ENCODE results near the gene PSPH.

DNA sequence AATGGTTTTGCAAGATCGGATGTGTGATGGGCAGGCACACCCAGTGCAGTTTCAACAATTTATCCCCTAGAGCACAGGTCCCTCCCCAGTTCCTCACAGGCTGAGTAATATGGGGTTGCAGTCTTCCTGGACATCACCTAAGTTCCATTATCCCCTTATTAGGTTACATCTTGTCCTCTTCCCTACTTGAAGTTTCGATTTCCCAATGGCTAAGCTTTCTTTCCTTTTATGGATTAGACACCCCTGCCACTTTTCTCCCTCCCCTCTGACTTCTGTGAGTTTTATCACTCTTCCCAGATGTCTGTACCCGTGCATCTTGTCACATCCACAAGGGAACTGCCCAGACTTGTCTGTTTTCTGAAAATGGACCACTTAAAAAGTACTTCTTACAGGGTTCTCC is 89.2 kb downstream of the PSPH start:
- TF ChIP-seq, protein P1, sequence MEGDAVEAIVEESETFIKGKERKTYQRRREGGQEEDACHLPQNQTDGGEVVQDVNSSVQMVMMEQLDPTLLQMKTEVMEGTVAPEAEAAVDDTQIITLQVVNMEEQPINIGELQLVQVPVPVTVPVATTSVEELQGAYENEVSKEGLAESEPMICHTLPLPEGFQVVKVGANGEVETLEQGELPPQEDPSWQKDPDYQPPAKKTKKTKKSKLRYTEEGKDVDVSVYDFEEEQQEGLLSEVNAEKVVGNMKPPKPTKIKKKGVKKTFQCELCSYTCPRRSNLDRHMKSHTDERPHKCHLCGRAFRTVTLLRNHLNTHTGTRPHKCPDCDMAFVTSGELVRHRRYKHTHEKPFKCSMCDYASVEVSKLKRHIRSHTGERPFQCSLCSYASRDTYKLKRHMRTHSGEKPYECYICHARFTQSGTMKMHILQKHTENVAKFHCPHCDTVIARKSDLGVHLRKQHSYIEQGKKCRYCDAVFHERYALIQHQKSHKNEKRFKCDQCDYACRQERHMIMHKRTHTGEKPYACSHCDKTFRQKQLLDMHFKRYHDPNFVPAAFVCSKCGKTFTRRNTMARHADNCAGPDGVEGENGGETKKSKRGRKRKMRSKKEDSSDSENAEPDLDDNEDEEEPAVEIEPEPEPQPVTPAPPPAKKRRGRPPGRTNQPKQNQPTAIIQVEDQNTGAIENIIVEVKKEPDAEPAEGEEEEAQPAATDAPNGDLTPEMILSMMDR (IDR thresholded peaks at IDR 0.05) = no peak
- TF ChIP-seq, protein P2, sequence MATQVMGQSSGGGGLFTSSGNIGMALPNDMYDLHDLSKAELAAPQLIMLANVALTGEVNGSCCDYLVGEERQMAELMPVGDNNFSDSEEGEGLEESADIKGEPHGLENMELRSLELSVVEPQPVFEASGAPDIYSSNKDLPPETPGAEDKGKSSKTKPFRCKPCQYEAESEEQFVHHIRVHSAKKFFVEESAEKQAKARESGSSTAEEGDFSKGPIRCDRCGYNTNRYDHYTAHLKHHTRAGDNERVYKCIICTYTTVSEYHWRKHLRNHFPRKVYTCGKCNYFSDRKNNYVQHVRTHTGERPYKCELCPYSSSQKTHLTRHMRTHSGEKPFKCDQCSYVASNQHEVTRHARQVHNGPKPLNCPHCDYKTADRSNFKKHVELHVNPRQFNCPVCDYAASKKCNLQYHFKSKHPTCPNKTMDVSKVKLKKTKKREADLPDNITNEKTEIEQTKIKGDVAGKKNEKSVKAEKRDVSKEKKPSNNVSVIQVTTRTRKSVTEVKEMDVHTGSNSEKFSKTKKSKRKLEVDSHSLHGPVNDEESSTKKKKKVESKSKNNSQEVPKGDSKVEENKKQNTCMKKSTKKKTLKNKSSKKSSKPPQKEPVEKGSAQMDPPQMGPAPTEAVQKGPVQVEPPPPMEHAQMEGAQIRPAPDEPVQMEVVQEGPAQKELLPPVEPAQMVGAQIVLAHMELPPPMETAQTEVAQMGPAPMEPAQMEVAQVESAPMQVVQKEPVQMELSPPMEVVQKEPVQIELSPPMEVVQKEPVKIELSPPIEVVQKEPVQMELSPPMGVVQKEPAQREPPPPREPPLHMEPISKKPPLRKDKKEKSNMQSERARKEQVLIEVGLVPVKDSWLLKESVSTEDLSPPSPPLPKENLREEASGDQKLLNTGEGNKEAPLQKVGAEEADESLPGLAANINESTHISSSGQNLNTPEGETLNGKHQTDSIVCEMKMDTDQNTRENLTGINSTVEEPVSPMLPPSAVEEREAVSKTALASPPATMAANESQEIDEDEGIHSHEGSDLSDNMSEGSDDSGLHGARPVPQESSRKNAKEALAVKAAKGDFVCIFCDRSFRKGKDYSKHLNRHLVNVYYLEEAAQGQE (IDR thresholded peaks at IDR 0.05; ENCODE audit: insufficient read depth in 1 of 2, low read depth in 2 of 2, low read length in 1 of 2) = no peak
